ENCODE data around the gene MMP1.
"Not testable (repeated sequence)": the region's sequence is repeated elsewhere in the genome, so short reads cannot be mapped to it uniquely, and the experiment has no call there.

Gene MMP1

GRCh38 chr11:102760344-102761035 lies 37.5 kb downstream of the MMP1 start:
- DNase-seq = peak; percentile 63

- DNase-seq = peak; percentile 22
Observed at GRCh38 chr11:102757823-102758549, 40.0 kb downstream of the MMP1 start.

- DNase-seq = no peak
Observed at GRCh38 chr11:102753267-102753666, 44.7 kb downstream of the MMP1 start.

- no peak for DNase-seq
Observed at GRCh38 chr11:102751673-102752072, 46.3 kb downstream of the MMP1 start.

- no peak for DNase-seq
Observed at GRCh38 chr11:102749101-102749722, 48.7 kb downstream of the MMP1 start.

- not testable (repeated sequence) for DNase-seq
Observed at GRCh38 chr11:102746746-102747578, 51.0 kb downstream of the MMP1 start.

Data from NCI-H69 (cell line).